Activated CD8-positive, alpha-beta memory T cell treated with anti-CD3 and anti-CD28 coated beads, Interleukin-2, amount 50 U/mL, for 48 hours (primary cell): ENCODE measurements around the gene GRIN3B.
"Not testable (repeated sequence)": the region's sequence is repeated elsewhere in the genome, so short reads cannot be mapped to it uniquely, and the experiment has no call there.

Experiments
- DNase-seq: peaks from one replicate; pipeline ENCODE4 v3.0.0-alpha.2; 2020

The GRIN3B gene

DNA sequence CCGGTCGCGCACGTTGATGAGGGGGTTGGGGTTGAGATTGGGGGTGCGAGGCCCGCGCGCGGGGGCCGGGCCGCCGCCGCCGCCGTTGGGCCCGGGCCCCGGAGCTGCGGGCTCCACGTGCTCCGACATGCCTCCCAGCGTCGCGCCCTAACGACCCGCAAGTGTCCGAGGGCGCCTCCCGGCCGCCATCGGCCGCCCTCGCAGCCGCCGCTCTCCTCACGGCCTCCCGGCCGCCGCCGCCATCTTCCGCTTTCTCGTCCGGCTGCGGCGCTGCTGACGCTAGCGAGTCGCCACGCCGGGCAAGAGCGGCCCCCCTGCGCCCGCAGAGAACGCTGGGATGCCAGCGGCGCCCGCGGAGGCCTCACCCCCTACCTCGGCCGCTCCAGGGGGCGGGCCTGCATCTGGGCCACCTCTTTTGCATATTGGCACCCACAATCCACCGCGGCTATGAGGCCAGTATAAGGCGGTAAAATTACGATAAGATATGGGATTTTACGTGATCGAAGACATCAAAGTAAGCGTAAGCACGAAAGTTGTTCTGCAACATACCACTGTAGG is 20.7 kb downstream of the GRIN3B start, which contains the start of gene TMEM259:
TSS of gene TMEM259 (minus strand) at position 256 of the 558 bp plus-strand sequence. CDS start at position 129, 127 bp downstream.
- DNase-seq = peak; percentile 97

DNA sequence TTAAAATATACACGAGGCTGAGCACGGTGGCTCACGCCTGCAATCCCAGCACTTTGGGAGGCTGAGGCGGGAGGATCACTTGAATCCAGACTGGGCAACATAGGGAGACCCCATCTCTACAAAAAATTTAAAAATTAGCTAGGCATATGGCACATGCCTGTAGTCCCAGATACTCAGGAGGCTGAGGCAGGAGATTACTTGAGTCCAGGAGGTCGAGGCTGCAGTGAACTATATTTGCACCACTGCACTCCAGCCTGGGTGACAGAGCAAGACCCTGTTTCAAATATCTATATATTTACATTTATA is 23.6 kb downstream of the GRIN3B start:
- DNase-seq = not testable (repeated sequence)

DNA sequence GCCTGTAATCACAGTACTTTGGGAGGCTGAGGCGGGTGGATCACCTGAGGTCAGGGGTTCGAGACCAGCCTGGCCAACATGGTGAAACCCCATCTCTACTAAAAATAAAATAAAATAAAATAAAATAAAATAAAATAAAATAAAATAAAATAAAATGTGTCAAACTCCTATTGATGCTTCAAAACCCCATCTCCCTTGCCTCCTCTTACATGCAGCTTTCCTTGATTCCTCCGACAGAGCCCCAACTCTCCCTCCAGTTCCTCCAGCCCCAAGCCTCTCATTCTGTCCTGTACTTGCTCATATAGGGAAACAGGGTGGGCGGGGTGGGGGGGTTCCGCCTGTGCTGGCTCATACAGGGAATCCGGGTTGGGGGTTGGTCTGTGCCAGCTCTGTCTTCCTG is 24.9 kb downstream of the GRIN3B start:
- not testable (repeated sequence) for DNase-seq

DNA sequence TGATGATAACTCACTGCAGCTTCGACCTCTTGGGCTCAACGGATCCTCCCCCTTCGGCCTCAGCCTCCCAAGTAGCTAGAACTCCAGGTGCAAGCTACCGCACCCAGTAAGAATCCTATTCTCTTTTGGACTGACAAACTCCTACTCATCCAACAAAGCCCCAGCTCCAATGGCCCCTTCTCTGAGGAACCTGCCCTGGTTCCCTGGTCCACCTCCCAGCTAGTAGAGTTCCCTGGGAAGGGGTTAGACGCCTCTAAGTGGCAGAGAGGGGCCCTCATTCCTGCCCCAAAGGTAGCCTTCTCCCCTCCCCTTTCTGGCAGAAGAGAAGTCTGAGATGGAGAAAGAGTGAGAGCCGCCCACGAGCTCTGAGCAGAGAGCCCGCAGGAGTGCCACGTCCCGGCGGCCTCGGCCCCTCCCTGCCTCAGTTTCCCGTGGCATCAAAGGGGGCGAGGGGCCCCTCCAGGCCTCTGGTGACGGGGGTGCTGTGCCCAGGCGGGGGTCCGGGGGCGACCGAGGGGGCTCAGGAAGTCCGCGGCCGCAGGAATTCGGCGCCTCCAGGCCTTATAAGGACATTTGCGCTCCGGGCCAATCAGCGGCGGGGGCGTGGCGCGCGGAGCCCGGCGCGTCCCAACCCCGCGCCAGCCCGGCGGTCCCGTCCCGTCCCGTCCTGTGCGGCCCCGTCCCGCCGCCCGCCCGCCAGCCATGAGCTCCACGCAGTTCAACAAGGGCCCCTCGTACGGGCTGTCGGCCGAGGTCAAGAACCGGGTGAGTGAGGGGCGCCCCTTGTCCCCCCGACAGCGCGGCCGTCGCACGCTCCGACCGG is 26.0 kb downstream of the GRIN3B start, which contains the start of gene CNN2:
TSS of gene CNN2 (plus strand) at position 649 of the 823 bp plus-strand sequence. CDS start at position 703, 54 bp downstream.
- peak; percentile 86 for DNase-seq

DNA sequence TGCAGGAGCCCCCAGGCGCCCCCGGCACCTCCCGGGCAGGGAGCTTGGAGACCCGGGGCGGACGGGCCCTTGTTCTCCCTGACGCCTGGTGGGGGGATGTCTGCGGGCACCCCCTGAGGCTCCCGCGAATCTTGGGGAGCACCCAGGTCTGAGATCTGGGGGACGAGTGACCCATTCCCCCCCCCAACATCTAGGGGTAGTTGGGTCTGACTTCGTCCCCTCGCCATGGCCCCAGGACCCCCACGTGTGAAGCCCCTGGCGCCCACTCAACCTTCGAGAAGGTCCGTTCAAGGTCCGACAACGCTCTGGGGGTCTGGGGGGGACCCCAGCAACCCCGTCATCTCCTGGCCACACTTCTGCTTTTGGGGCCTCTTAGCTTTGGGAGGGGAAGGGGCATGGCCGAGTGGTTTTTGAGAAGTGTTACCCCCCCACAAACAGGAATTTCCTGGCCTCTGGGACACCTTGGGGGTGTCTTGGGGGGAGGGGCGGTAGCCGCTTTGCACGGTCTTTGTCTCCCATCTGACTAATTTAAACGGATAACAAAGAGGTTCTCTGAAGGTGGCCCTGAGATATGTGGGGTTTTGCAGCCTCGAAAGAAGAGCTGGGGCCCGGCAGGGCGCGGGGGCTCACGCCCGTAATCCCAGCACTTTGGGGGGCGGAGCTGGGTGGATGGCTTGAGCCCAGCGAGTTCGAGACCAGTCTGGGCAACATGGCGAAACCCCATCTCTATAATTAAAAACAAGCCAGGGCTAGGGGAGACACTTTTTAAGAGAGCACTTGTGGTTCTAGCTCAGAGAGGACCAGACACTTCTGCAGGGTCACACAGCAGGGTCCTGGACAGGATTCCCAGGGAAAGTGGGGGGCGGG is 26.8 kb downstream of the GRIN3B start:
- no peak for DNase-seq

DNA sequence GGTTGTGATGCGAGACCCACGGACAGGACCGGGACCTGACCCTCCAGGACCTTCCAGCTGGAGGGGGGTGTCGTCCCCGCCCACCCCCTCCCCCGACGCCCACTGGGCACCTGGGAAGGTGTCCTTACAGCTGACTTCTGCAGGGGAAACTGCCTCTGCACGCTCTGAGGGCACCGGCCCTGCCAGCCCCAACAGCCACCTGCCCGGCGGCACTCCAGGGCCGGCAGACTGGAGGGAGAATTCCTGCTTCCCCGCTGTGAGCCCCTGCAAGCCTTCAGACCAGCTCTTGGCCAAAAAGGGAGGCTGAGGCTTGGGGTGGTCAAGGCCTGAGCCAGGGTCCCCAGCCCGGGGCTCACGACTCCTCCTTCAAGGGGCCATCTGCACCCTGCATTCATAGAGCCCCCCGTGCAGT is 27.4 kb downstream of the GRIN3B start:
- DNase-seq = no peak

DNA sequence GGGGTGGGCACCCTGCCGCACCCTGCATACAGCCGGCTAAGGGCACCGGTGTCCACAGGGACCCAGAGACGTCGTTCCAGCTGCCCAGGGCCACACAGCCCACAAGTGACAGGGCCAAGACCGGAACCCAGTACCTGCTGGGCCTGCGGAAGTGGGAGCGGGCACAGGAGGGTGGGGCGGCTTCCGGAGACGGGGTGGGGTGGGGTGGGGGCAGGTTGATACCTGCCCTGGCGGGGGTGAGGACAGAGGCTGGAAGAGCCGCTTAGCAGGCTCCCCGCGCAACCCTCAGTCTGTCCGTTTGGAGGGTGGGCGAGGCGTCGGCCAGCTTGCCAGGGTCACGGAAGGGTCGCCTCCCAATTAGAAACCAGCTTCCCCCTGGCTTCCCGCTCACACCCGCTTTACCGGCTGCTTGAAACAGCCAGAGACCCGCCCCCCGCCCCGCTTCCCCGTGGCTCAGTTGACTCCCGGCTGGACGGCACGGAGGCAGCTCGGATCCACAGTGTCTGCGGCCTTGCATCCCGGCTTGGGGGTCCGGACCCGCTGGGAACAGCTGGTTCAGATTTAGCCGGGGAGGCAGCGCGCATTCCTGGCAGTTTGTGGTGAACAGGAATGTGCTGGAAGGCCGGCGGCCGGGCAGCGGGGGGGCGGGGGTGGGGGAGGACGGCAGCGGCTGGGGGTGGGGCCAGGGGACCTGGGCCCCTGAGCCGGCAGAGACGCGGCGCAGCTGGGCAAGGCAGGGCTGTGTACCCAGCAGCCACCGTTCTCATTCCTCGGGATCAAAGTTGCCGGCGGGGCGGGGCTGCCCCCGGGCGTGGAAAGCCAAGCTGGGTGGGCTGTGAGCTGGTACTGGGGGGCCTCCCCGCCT is 28.1 kb downstream of the GRIN3B start:
- peak; percentile 71 for DNase-seq

DNA sequence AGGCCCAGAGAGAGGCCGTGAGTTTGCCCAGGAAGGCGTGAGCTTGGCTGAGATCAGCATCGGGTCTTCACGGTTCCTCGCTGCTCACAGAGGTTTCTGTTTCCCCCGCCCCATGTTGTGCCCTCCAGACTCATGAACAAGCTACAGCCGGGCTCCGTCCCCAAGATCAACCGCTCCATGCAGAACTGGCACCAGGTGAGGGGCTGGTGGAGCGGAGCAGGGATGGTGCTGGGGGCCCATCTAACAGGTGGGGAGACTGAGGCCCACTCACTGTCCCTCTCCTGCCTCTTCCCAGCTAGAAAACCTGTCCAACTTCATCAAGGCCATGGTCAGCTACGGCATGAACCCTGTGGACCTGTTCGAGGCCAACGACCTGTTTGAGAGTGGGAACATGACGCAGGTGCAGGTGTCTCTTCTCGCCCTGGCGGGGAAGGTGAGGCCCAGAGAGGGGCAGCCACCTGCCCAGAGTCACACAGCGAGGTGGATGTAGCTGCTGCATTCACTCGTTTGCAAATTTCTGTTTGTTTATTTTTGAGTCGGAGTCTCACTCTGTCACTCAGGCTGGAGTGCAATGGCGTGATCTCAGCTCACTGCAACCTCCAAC is 32.1 kb downstream of the GRIN3B start:
- DNase-seq = no peak

DNA sequence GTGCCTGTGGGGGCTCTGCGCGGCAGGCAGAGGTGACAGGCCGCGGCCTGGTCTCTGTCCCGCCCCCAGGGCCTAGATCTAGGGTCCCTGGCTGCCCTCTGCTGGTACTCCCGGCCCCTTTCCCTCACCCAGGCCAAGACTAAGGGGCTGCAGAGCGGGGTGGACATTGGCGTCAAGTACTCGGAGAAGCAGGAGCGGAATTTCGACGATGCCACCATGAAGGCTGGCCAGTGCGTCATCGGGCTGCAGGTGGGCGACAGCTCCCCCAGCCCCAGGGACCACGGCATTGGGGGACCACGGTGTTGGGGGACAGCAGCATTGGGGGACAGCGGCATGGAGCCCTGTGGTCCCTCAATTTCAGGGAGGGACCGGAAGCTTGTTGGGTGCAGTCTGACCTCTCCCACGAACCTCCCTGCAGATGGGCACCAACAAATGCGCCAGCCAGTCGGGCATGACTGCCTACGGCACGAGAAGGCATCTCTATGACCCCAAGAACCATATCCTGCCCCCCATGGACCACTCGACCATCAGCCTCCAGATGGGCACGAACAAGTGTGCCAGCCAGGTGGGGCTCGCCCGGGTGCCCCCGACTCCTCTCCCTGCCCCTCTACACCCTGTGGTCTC is 35.9 kb downstream of the GRIN3B start:
- no peak for DNase-seq

DNA sequence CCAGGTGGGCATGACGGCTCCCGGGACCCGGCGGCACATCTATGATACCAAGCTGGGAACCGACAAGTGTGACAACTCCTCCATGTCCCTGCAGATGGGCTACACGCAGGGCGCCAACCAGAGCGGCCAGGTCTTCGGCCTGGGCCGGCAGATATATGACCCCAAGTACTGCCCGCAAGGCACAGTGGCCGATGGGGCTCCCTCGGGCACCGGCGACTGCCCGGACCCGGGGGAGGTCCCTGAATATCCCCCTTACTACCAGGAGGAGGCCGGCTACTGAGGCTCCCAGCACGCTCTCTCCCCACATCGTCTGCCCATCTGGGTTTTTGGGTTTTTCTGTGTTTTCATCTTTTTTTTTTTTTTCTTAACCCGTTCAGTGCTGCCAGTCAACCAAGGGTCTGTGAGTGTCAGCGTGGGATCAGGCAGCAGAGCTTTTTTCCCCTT is 37.4 kb downstream of the GRIN3B start:
- no peak for DNase-seq

DNA sequence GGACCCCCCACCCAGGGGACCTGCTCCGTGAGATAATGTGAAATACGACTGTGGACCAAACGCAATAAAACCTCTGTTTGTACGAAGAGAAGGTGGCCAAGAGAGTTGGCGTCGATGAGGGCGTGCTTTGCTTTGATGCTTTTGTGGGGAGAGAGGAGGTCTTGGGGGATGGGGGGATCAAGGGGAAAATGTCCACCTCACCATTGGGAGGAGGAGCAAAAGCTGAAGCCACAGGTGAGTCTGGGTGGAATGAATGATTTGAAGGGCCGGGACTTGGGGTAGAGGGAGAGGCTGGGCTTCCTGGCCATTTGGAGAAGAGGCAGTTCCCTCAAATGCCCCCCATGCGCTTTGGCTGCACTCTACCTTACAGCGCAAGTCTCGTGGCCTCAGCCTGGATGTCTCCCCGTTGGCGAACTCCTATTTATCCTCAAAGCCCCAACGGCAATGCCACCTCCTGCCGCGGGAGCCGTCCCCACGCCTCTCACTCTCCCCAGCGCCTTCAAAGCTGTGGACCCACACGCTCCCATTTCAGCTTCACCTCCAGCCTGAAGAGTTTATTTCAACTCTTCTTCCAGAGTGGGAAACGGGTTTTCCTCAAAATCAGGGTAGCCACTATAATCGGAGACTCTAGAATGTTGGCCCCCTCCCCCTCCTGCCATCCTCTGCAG is 38.9 kb downstream of the GRIN3B start:
- no peak for DNase-seq

DNA sequence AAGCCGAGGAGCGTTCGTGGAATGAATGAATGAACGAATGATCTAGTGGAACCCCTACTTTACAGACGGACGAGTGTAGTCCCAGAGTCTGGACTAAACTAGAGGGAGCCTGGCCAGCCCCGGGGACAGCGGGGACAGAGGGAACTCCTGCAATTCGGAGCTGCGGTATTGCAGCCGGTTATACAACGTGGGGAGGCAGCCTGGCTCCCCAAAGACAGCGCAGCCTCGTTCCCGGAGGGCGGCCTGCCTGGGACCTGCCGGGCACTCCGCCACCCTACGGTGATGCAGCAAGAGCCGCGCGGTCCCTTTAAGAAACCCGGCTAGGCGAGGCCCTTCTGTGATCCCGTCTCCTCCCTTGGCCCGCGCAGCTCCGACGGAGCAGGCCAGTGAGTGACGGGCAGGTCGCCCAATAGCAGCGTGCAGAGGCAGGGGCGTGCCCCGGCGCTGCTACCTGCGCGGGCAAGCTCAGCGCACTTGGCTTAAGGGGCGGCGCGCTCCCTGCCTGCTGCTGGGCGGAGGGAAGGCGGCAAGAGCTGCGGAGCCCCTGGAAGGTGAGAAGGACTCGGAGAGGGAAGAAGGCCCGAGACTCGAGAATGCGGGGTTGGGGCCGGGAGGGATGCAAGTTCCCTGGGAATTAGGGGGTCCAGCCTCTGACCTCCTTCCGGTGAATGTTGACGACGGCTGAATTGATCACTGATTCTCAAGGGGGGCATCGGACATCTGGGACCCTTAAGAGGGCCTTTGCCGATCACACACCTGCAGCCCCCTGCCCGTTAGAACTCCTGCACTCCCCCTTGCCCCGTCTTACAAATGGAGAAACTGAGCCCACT is 39.6 kb downstream of the GRIN3B start, which contains the start of gene ABCA7:
TSS of gene ABCA7 (plus strand) at position 462 of the 830 bp plus-strand sequence. CDS start 1,255 bp downstream, outside the sequence.
- DNase-seq = peak; percentile 100

DNA sequence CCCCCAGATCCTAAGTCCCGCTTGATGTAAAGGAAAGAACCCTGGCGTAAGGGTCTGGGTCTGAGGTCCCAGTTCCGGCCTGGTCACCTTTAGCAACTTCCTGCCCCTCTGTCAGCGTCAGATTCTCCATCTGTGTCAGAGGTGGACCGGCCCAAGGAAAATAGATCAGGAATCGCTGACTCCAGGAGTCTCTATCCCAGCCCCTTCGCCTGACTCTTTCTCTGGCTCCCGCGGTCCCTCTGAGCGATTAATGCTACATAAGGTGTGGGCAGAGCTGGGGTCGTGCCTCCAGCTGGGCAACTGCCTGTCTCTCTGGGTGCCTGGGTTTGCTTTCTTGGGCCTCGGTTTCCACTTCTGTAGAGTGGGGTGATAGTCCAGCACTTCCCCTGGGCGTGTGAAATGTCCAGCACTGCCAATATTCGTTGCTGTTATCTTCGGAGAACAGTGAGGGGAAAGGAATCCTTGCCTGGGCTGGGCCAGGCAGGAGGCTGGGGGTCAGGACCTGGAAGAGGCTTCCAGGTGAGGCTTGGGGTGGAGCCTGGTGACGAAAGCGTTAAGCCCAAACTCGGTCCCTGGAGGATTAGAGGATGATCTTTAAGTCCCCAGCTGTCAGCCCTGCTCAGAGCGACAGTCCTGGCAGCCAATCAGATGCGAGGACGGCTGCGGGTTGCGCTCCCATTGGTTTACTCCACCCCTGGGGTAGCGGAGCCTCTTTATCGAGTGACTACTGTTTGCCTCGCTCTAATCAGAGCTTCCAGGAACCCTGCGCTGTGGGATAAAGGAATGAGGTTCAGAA is 40.5 kb downstream of the GRIN3B start:
- peak; percentile 92 for DNase-seq

DNA sequence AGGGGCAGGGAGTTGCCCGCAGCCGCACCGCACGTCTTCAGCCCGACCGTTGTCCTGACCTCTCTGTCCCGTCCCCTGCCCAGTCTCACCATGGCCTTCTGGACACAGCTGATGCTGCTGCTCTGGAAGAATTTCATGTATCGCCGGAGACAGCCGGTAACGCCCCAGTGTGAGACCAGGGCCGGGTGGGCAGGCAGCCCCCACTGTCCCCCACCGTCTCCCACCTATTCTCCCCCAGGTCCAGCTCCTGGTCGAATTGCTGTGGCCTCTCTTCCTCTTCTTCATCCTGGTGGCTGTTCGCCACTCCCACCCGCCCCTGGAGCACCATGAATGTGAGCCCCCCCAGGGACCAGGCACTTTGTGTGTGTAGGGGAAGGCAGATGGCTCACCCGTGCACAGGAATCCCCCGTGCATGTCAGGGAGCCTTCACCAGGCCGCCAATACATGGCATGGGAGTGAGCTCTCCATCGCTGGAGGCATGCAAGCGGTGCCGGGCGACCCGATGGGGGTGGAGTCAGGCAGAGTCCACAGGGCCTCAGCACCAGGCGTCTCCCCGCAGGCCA is 41.1 kb downstream of the GRIN3B start:
- no peak for DNase-seq

DNA sequence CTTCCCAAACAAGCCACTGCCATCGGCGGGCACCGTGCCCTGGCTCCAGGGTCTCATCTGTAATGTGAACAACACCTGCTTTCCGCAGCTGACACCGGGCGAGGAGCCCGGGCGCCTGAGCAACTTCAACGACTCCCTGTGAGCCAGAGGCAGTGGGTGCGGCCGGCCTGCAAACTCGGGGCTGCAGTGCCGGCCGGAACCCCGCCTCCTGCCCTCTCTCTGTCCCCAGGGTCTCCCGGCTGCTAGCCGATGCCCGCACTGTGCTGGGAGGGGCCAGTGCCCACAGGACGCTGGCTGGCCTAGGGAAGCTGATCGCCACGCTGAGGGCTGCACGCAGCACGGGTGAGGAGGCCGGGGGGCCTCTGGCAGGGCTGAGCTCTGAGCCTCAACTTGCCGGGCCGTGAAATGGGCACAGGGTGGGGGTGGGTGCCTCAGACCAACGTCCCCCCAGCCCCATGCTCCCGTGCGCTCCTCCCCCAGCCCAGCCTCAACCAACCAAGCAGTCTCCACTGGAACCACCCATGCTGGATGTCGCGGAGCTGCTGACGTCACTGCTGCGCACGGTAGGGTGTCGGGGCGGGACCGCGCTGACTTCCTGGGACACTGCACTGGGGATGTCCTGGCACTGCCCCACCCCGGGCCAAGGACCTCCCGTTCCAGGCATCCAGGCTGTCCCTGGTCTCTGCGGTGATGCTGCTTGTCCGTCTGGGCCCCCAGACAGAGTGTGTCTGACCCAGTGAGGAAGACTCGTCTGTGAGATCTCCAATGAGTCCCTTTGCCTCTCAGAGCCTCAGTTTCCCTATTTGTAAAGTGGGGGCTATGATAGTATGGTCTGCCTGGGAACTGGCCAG is 41.8 kb downstream of the GRIN3B start:
- no peak for DNase-seq

DNA sequence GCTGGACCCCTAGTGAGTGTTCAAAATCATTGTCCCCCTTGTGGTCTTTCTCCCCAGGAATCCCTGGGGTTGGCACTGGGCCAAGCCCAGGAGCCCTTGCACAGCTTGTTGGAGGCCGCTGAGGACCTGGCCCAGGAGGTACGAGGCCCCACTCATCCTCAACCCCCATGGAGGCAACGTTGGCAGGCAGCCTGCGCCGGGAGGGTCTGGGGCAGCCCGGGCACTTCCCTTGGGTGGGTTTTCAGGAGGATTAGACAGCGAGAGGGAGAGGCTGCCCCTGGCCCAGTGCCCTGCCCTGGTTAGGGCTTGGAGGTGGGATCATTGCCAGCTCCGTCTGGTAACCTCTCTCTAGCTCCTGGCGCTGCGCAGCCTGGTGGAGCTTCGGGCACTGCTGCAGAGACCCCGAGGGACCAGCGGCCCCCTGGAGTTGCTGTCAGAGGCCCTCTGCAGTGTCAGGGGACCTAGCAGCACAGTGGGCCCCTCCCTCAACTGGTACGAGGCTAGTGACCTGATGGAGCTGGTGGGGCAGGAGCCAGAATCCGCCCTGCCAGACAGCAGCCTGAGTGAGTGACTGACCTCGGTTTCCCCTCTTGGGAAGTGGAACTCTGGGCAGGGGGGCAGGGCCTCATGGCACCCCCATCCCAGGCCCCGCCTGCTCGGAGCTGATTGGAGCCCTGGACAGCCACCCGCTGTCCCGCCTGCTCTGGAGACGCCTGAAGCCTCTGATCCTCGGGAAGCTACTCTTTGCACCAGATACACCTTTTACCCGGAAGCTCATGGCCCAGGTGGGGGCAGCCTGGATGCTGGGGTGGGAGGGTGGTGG is 42.7 kb downstream of the GRIN3B start:
- DNase-seq = no peak

DNA sequence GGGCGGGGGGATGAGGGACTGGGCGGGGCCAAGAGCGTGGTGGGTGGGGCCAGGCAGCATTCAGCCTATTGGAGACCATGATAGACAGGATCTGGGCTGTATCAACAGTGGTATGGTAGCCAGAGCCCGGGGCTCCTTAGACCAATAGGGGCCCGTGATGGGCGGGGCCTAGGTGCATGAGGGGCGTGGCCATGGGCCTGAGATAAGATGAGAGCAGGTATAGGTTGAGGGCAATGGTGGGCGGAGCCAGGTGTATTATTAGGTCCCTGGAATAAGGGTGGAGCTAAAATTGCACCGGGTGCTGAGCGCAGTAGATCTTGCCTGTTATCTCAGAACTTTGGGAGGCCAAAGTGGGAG is 45.0 kb downstream of the GRIN3B start:
- DNase-seq = peak; percentile 87
